Testis (tissue), 3 donors: ENCODE measurements around the gene FCER1G. TPM values are rescaled to one million over a fixed set of nuclear protein-coding genes. Genes with fewer than 3 reads are reported as not detected.
A peak's percentile ranks its signal among the peaks of the same experiment; 100 is the strongest.

Source experiments
- DNase-seq: peaks from one replicate; pipeline ENCODE4 v3.0.0-alpha.2; 2019
- H3K27ac ChIP-seq, 2 donors: fragments of 200-600 bp; sonication (generic); one replicate each; pipeline ENCODE4 v1.5.1; 2019
- H3K27me3 ChIP-seq: fragments of 200-600 bp; sonication (generic); one replicate; pipeline ENCODE4 v1.5.1; 2019
- H3K36me3 ChIP-seq: fragments of 200-600 bp; sonication (generic); one replicate; pipeline ENCODE4 v1.5.1; 2017; ENCODE audit warnings: low read depth; ENCODE audit errors: missing control alignments
- H3K4me1 ChIP-seq: fragments of 200-600 bp; sonication (generic); one replicate; pipeline ENCODE4 v1.5.1; 2019
- H3K4me3 ChIP-seq, 2 donors: fragments of 200-600 bp; sonication (generic); one replicate each; pipeline ENCODE4 v1.5.1; 2017 to 2019
- H3K9me3 ChIP-seq: fragments of 200-600 bp; sonication (generic); one replicate; pipeline ENCODE4 v1.5.1; 2017
- POLR2A ChIP-seq: fragments of 450-650 bp; IDR thresholded peaks from one replicate; pipeline ENCODE4 v1.6.1; 2017; ENCODE audit warnings: antibody characterized with exemption, mild to moderate bottlenecking, moderate library complexity
- WGBS, 2 donors: methylation state at CpG; one replicate each; pipeline ENCODE4 v1.1.5; 2018; 5-methylcytosine and 5-hydroxymethylcytosine counted together
- intact Hi-C: fragments of 100-400 bp; cut with DNase I; formaldehyde crosslinking; loops from one replicate; pipeline ENCODE4 v1.15.1; 2023; ENCODE audit warnings: low total_unique reads
- polyA plus RNA-seq: library from polyadenylated mRNA; stranded (reverse); fragments of 350-450 nt; fragmentation: Illumina TruSeq; extraction: RNeasy Lipid Tissue Mini Kit (QIAGEN cat#74804); gene quantifications from one replicate; pipeline ENCODE4 v1.2.3, GENCODE V29; 2014; ENCODE audit warnings: low read depth, low replicate concordance; ENCODE audit not compliant: insufficient read depth
- total RNA-seq, 2 donors: library from RNA; depleted of rRNA; stranded (reverse); fragments of >200 nt; gene quantifications; one replicate each; pipeline ENCODE4 v1.2.3, GENCODE V29; 2016
- TF ChIP-seq, protein P1 (sequence below), 3 experiments: fragments of 450-650 bp in 2 of 3; fragments of 200-600 bp in 1 of 3; sonication (generic) in 1 of 3; IDR thresholded peaks; one replicate each; pipeline ENCODE4 v1.5.1; 2016 to 2019; ENCODE audit warnings: antibody characterized with exemption in 3 of 3, mild to moderate bottlenecking in 2 of 3, moderate library complexity in 1 of 3

FCER1G gene
- total and polyA plus RNA-seq, 3 donors from 2014 or later: 2.1 to 60.9 (median 13.3) TPM

DNA sequence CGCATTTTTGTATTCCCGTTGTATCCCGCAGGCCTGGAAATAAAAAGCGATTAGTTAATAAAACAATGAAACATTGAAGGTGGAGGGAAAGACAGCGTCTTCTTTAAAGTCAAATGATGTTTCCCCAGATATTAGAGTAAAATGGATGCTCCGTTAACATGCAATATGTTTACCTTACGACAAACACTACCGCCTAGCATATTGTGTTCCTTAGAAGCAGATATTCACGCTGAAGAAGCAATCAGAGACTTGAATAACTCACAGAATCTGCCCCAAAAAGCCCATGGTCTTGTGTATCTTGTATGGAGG lies 37.2 kb upstream of the FCER1G start:
- peak overlapping the region; percentile 80 to 86 for H3K4me3 ChIP-seq
- DNase-seq: no peak
- 25 to 35% methylated on average over 9 of the region's 9 CpGs for WGBS, 2 donors
- no peaks in the 10 kb centered on the region for H3K9me3 ChIP-seq
- no peaks in the 10 kb centered on the region for H3K27me3 ChIP-seq
- peak overlapping the region; percentile 91 to 95 for H3K27ac ChIP-seq
- TF ChIP-seq, protein P1, sequence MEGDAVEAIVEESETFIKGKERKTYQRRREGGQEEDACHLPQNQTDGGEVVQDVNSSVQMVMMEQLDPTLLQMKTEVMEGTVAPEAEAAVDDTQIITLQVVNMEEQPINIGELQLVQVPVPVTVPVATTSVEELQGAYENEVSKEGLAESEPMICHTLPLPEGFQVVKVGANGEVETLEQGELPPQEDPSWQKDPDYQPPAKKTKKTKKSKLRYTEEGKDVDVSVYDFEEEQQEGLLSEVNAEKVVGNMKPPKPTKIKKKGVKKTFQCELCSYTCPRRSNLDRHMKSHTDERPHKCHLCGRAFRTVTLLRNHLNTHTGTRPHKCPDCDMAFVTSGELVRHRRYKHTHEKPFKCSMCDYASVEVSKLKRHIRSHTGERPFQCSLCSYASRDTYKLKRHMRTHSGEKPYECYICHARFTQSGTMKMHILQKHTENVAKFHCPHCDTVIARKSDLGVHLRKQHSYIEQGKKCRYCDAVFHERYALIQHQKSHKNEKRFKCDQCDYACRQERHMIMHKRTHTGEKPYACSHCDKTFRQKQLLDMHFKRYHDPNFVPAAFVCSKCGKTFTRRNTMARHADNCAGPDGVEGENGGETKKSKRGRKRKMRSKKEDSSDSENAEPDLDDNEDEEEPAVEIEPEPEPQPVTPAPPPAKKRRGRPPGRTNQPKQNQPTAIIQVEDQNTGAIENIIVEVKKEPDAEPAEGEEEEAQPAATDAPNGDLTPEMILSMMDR (IDR thresholded peaks at IDR 0.05): no peak
- no peak for TF ChIP-seq POLR2A
- H3K36me3 ChIP-seq: no peaks in the 10 kb centered on the region
- intact Hi-C loops: no loop called here
- peaks cover 15% of the 10 kb centered on the region for H3K4me1 ChIP-seq

DNA sequence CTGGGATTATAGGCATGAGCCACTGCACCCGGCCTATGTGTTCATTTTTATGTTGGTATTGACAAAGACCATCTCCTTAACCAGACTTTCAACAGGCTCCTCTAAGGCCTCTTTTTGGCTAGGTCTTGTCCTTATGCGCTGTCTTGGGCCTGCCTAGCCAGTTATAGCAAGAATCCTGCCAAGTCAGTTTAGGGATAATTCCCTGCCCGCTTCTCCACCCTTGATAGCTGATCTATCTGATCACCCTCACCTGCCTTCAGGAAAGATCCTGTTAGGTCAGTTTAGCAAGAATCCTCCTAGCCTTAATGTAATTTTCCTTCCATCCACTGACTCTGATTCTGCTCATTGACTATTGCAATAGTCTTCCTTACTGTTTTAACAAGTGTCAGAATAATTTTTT lies 35.4 kb upstream of the FCER1G start:
- H3K4me3 ChIP-seq: no peak overlapping the region
- whole genome bisulfite sequencing, 2 donors: 91 to 94% methylated on average over 3 of the region's 3 CpGs
- no peaks in the 10 kb centered on the region for H3K27me3 ChIP-seq
- DNase-seq: no peak
- TF ChIP-seq POLR2A: no peak
- TF ChIP-seq, protein P1 (IDR thresholded peaks at IDR 0.05): no peak
- intact Hi-C loops: no loop called here
- no peak overlapping the region for H3K27ac ChIP-seq
- H3K36me3 ChIP-seq: no peaks in the 10 kb centered on the region
- H3K4me1 ChIP-seq: peaks cover 10% of the 10 kb centered on the region
- H3K9me3 ChIP-seq: no peaks in the 10 kb centered on the region

DNA sequence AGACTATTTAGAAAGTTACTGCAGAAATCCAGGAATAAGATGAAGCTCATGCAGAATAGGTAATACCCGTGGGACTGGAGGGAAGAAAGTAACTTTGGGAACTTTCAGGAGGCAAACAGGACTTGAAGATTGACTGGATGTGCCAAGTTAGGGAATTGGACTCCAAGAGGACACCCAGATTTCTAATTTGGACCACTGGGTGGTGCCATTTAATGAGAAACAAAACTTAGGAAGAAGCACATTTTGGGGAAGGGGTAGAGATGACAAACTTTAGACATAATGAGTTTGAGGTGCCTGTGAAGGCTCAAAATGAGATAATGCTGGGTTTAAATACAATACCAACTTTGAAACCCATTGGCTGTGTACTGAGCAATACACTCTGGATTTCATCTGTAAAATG lies 34.5 kb upstream of the FCER1G start:
- no peak overlapping the region for H3K27ac ChIP-seq
- TF ChIP-seq, protein P1 (IDR thresholded peaks at IDR 0.05): peak in 1 of 3 experiments; percentile 7
- no peak for TF ChIP-seq POLR2A
- no peaks in the 10 kb centered on the region for H3K36me3 ChIP-seq
- WGBS, 2 donors: 84 to 89% methylated on average over 1 of the region's 1 CpG
- H3K9me3 ChIP-seq: no peaks in the 10 kb centered on the region
- H3K4me1 ChIP-seq: peaks cover 10% of the 10 kb centered on the region
- H3K4me3 ChIP-seq: no peak overlapping the region
- intact Hi-C loops: no loop called here
- no peak for DNase-seq
- H3K27me3 ChIP-seq: no peaks in the 10 kb centered on the region

DNA sequence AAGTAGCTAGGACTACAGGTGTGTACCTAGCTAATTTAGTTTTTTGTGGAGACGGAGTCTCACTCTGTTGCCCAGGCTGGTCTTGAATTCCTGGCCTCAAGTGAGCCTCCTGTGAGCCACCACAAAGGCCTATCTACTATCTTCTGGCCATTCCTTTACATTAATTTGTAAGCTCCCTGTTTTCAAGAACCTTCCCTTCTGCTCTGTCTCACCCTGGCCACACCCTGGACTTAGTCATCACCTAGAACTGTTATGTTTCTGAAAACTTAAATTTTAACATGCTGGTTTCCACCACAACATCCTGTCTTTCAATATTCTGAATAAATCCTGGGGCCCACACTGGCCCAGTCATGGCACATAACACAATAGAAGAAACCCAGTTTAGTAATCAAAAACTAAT lies 32.9 kb upstream of the FCER1G start:
- no peak for DNase-seq
- Histone ChIP-seq H3K36me3 (no peaks in the 10 kb centered on the region), H3K4me3 (no peak overlapping the region), H3K9me3 (no peaks in the 10 kb centered on the region), H3K4me1 (no peaks in the 10 kb centered on the region), H3K27ac (no peak overlapping the region), H3K27me3 (no peaks in the 10 kb centered on the region)
- WGBS, 2 donors: 95 to 100% methylated on average over 1 of the region's 1 CpG
- no peak for TF ChIP-seq POLR2A
- TF ChIP-seq, protein P1 (IDR thresholded peaks at IDR 0.05): no peak
- intact Hi-C loops: no loop called here

DNA sequence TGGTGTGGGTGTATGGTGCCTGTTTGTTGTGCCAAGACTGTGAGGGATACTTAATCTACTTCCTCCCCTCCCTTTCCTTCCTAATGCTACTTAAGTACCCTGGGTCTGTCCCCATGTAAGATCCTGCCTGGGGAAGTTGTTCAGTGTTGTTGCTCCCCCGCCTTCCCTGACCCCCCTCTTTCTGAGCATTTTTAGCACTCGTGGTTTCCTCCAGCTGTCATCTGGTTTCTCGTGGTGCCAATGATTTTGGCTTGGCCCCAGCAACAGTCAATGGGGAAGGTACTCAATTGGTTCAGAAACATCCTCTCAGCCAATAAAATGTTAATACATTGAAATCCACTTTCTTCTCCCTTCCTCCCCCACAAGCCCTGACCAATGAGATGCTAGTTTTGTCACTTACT lies 29.8 kb upstream of the FCER1G start:
- no peaks in the 10 kb centered on the region for H3K36me3 ChIP-seq
- 28 to 37% methylated on average over 3 of the region's 3 CpGs for WGBS, 2 donors
- no peaks in the 10 kb centered on the region for H3K27me3 ChIP-seq
- no peaks in the 10 kb centered on the region for H3K9me3 ChIP-seq
- no peak for TF ChIP-seq POLR2A
- TF ChIP-seq, protein P1 (IDR thresholded peaks at IDR 0.05): no peak
- peak overlapping the region in 1 of 2 donors; percentile 61 for H3K27ac ChIP-seq
- no peak overlapping the region for H3K4me3 ChIP-seq
- peak; percentile 52 for DNase-seq
- no peaks in the 10 kb centered on the region for H3K4me1 ChIP-seq
- intact Hi-C loops: no loop called here
